Mesenchymal stem cell (in vitro differentiated cells and primary cell): ENCODE measurements around the gene PRAC1.
"Not testable (repeated sequence)": the region's sequence is repeated elsewhere in the genome, so short reads cannot be mapped to it uniquely, and the experiment has no call there.

Experiments
- DNase-seq: peaks from one replicate; pipeline ENCODE4 v3.0.0-alpha.2; 2013
- H2AFZ ChIP-seq: one replicate; pipeline ENCODE4 v1.6.1; 2013; ENCODE audit warnings: low read depth, mild to moderate bottlenecking, control low read depth, inconsistent platforms, low read length, moderate library complexity
- H2AK5ac ChIP-seq: 2 replicates; pipeline ENCODE4 v1.6.1; 2013; ENCODE audit warnings: low read length, moderate library complexity, mild to moderate bottlenecking, inconsistent platforms; ENCODE audit not compliant: severe bottlenecking
- H2BK120ac ChIP-seq: one replicate; pipeline ENCODE4 v1.6.1; 2013; ENCODE audit warnings: low read depth, mild to moderate bottlenecking, inconsistent platforms, low read length, moderate library complexity
- H2BK12ac ChIP-seq, 2 experiments: one replicate each; pipeline ENCODE4 v1.6.1; 2013; ENCODE audit warnings: inconsistent platforms in 2 of 2, low read length in 2 of 2, mild to moderate bottlenecking in 2 of 2, moderate library complexity in 2 of 2, control low read depth in 1 of 2
- H2BK15ac ChIP-seq: one replicate; pipeline ENCODE4 v1.6.1; 2013; ENCODE audit warnings: mild to moderate bottlenecking, low read depth, inconsistent platforms; ENCODE audit not compliant: poor library complexity, severe bottlenecking
- H2BK5ac ChIP-seq: 2 replicates; pipeline ENCODE4 v1.6.1; 2013; ENCODE audit warnings: low read depth, mild to moderate bottlenecking, low read length, control low read depth, inconsistent platforms; ENCODE audit not compliant: poor library complexity, severe bottlenecking
- H3K14ac ChIP-seq, 2 experiments: one replicate each; pipeline ENCODE4 v1.6.1; 2013; ENCODE audit warnings: inconsistent platforms in 2 of 2, low read length in 2 of 2, control low read depth in 1 of 2, mild to moderate bottlenecking in 1 of 2, moderate library complexity in 1 of 2
- H3K18ac ChIP-seq, 2 experiments: one replicate each; pipeline ENCODE4 v1.6.1; 2013; ENCODE audit warnings: inconsistent platforms in 2 of 2, low read length in 2 of 2, control low read depth in 1 of 2, low read depth in 1 of 2, mild to moderate bottlenecking in 1 of 2
- H3K23ac ChIP-seq, 2 experiments: one replicate each; pipeline ENCODE4 v1.6.1; 2013; ENCODE audit warnings: inconsistent platforms in 2 of 2, low read length in 2 of 2, mild to moderate bottlenecking in 2 of 2, moderate library complexity in 2 of 2, control low read depth in 1 of 2
- H3K27ac ChIP-seq: 2 replicates; pipeline ENCODE4 v1.5.1; 2013; ENCODE audit warnings: mild to moderate bottlenecking, moderate library complexity, low read length, control low read depth, inconsistent platforms; ENCODE audit not compliant: poor library complexity, severe bottlenecking
- H3K27me3 ChIP-seq, 2 experiments: 2 replicates each; pipeline versions ENCODE4 v1.6.1 to v1.7.0; 2013; ENCODE audit warnings: low read length in 2 of 2, mild to moderate bottlenecking in 2 of 2, moderate library complexity in 2 of 2, control low read depth in 1 of 2, inconsistent platforms in 1 of 2; ENCODE audit not compliant: control insufficient read depth in 1 of 2, insufficient read depth in 1 of 2
- H3K36me3 ChIP-seq, 2 experiments: 2 replicates each; pipeline versions ENCODE4 v1.6.1 to v1.7.0; 2013; ENCODE audit warnings: low read length in 2 of 2, control low read depth in 1 of 2, inconsistent platforms in 1 of 2, low read depth in 1 of 2, mild to moderate bottlenecking in 1 of 2; ENCODE audit not compliant: insufficient read depth in 2 of 2, control insufficient read depth in 1 of 2
- H3K4ac ChIP-seq, 2 experiments: one replicate each; pipeline ENCODE4 v1.6.1; 2013; ENCODE audit warnings: inconsistent platforms in 2 of 2, low read length in 2 of 2, mild to moderate bottlenecking in 2 of 2, moderate library complexity in 2 of 2, control low read depth in 1 of 2, low read depth in 1 of 2
- H3K4me1 ChIP-seq: 2 replicates; pipeline ENCODE4 v1.6.1; 2013; ENCODE audit warnings: low read depth, low read length, control low read depth; ENCODE audit not compliant: control insufficient read depth, insufficient read depth
- H3K4me2 ChIP-seq: 2 replicates; pipeline ENCODE4 v1.6.1; 2013; ENCODE audit warnings: low read length, mild to moderate bottlenecking, inconsistent platforms; ENCODE audit not compliant: poor library complexity, severe bottlenecking
- H3K4me3 ChIP-seq, 2 experiments: 2 replicates each; pipeline versions ENCODE4 v1.5.1 to v1.7.0; 2013; ENCODE audit warnings: low read length in 2 of 2, mild to moderate bottlenecking in 2 of 2, control low read depth in 1 of 2, low read depth in 1 of 2; ENCODE audit not compliant: insufficient read depth in 1 of 2
- H3K79me1 ChIP-seq: replicated peaks from 2 replicates; pipeline ENCODE4 v1.6.1; 2013; ENCODE audit warnings: mild to moderate bottlenecking, control low read depth, low read length, inconsistent platforms; ENCODE audit not compliant: poor library complexity, severe bottlenecking
- H3K9ac ChIP-seq: 2 replicates; pipeline ENCODE4 v1.7.0; 2013; ENCODE audit warnings: mild to moderate bottlenecking, low read length, moderate library complexity
- H3K9me3 ChIP-seq: 2 replicates; pipeline ENCODE4 v1.7.0; 2013; ENCODE audit warnings: mild to moderate bottlenecking, low read length; ENCODE audit not compliant: control insufficient read depth
- H4K8ac ChIP-seq: one replicate; pipeline ENCODE4 v1.6.1; 2013; ENCODE audit warnings: inconsistent platforms, mild to moderate bottlenecking, low read length, moderate library complexity
- H4K91ac ChIP-seq: one replicate; pipeline ENCODE4 v1.6.1; 2013; ENCODE audit warnings: mild to moderate bottlenecking, low read length, inconsistent platforms
- WGBS: methylation state at CpG from one replicate; pipeline ENCODE4 v1.1.7; 2013; ENCODE audit warnings: mixed read lengths; 5-methylcytosine and 5-hydroxymethylcytosine counted together

The PRAC1 gene

DNA sequence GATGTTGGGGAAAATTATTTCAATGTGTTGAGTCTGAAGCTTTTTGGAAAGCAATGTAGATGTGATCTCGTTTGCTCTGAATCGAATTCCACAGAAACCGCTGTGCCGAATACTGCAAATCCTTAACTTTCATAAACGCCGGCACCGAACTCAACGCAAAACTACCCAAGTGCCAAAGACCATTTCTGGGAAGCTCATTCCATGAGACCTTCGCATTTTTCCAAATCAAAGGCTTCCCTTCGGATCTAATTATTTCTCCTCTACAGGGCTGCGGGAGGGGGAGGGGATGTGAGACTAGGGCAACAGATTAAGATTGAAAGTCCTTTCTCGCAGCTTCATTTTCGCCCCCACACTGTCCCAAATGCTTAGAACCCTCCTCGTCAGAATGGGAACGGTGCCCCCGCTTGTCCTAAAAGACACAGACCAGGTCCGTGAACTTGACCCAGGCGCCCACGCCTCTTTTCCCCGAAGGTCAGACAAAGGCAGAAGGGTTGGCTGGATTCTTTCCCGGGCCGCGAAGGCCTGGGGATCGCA, 4.0 kb downstream of the PRAC1 start:
- Histone ChIP-seq H3K79me1 (no peaks in the 10 kb centered on the region), H3K4me1 (peaks cover 15% of the 10 kb centered on the region), H3K9ac (no peak overlapping the region), H3K23ac (peak overlapping the region in 1 of 2 experiments; percentile 10), H3K36me3 (no peaks in the 10 kb centered on the region), H2BK12ac (no peak overlapping the region), H3K4me2 (no peak overlapping the region), H3K14ac (no peak overlapping the region), H2BK15ac (no peak overlapping the region), H3K4ac (no peak overlapping the region), H2AFZ (no peak overlapping the region), H3K4me3 (no peak overlapping the region), H3K9me3 (peaks cover 6% of the 10 kb centered on the region), H2AK5ac (no peak overlapping the region), H4K8ac (no peak overlapping the region), H2BK120ac (no peak overlapping the region), H3K27ac (no peak overlapping the region), H4K91ac (peak overlapping the region; percentile 43), H2BK5ac (no peak overlapping the region), H3K18ac (no peak overlapping the region), H3K27me3 (peaks cover 85 to 100% of the 10 kb centered on the region in 2 experiments)
- WGBS, result 3% methylated on average over 21 of the region's 24 CpGs
- DNase-seq, result peak; percentile 50

GRCh38 chr17:48717367-48718226, 4.7 kb downstream of the PRAC1 start:
- H2BK120ac ChIP-seq, result no peak overlapping the region
- no peak overlapping the region for H3K9ac ChIP-seq
- peaks cover 83 to 100% of the 10 kb centered on the region in 2 experiments for H3K27me3 ChIP-seq
- peaks cover 6% of the 10 kb centered on the region for H3K9me3 ChIP-seq
- no peak overlapping the region for H3K23ac ChIP-seq
- H4K8ac ChIP-seq, result no peak overlapping the region
- no peak overlapping the region for H2BK12ac ChIP-seq
- no peak overlapping the region for H3K14ac ChIP-seq
- no peak overlapping the region for H3K4me3 ChIP-seq
- H2BK15ac ChIP-seq, result no peak overlapping the region
- no peak overlapping the region for H2AK5ac ChIP-seq
- 41% methylated on average over 9 of the region's 10 CpGs for WGBS
- no peak overlapping the region for H3K4me2 ChIP-seq
- no peak overlapping the region for H2AFZ ChIP-seq
- H4K91ac ChIP-seq, result no peak overlapping the region
- no peaks in the 10 kb centered on the region for H3K79me1 ChIP-seq
- H3K36me3 ChIP-seq, result no peaks in the 10 kb centered on the region
- peaks cover 15% of the 10 kb centered on the region for H3K4me1 ChIP-seq
- DNase-seq, result peak; percentile 15
- H3K27ac ChIP-seq, result no peak overlapping the region
- no peak overlapping the region for H2BK5ac ChIP-seq
- no peak overlapping the region for H3K4ac ChIP-seq
- no peak overlapping the region for H3K18ac ChIP-seq

- not testable (repeated sequence) for H2BK12ac ChIP-seq, H3K79me1 ChIP-seq, H3K9ac ChIP-seq, H3K14ac ChIP-seq, H3K4me2 ChIP-seq, H3K4me3 ChIP-seq, H2BK15ac ChIP-seq, H3K18ac ChIP-seq, DNase-seq, H2AK5ac ChIP-seq, H2BK5ac ChIP-seq, H2BK120ac ChIP-seq, H3K27ac ChIP-seq, H3K9me3 ChIP-seq, H4K91ac ChIP-seq, H3K23ac ChIP-seq, H2AFZ ChIP-seq, H4K8ac ChIP-seq, H3K36me3 ChIP-seq, H3K4ac ChIP-seq
- H3K27me3 ChIP-seq, result peaks cover 82 to 97% of the 10 kb centered on the region in 2 experiments
- H3K4me1 ChIP-seq, result peaks cover 15% of the 10 kb centered on the region
- WGBS, result 100% methylated on average over 2 of the region's 3 CpGs
These were observed 5.8 kb downstream of the PRAC1 start for GRCh38 chr17:48716549-48716948.

GRCh38 chr17:48715496-48716399, 6.6 kb downstream of the PRAC1 start:
- Histone ChIP-seq H2BK5ac (no peak overlapping the region), H2AK5ac (no peak overlapping the region), H3K36me3 (no peaks in the 10 kb centered on the region), H3K14ac (no peak overlapping the region), H3K27ac (no peak overlapping the region), H2BK15ac (no peak overlapping the region), H3K9ac (no peak overlapping the region), H3K23ac (no peak overlapping the region), H3K79me1 (no peaks in the 10 kb centered on the region), H4K91ac (no peak overlapping the region), H3K9me3 (peaks cover 6% of the 10 kb centered on the region), H3K4me2 (no peak overlapping the region), H2BK120ac (no peak overlapping the region), H3K4ac (no peak overlapping the region), H2BK12ac (no peak overlapping the region), H3K18ac (no peak overlapping the region), H3K4me3 (no peak overlapping the region), H3K4me1 (peaks cover 15% of the 10 kb centered on the region), H3K27me3 (peaks cover 82 to 97% of the 10 kb centered on the region in 2 experiments), H2AFZ (no peak overlapping the region), H4K8ac (no peak overlapping the region)
- 17% methylated on average over 3 of the region's 5 CpGs for WGBS
- DNase-seq, result peak; percentile 11
